Liver (tissue), 9 donors: ENCODE data around the gene MAP3K3. TPM values are rescaled to one million over a fixed set of nuclear protein-coding genes. Genes with fewer than 3 reads are reported as not detected.

Experiments used
- DNase-seq: peaks from one replicate; pipeline ENCODE4 v3.0.0-alpha.2; 2017; ENCODE audit warnings: low spot score
- H3K27ac ChIP-seq, 2 donors: one replicate each; pipeline ENCODE4 v1.7.0; 2013; ENCODE audit warnings: inconsistent platforms in 2 of 2, low read length in 2 of 2, control low read depth in 1 of 2, low read depth in 1 of 2, mild to moderate bottlenecking in 1 of 2
- H3K27me3 ChIP-seq, 4 donors: one replicate each; pipeline versions ENCODE4 v1.6.1 to v1.7.0; 2013; ENCODE audit warnings: low read length in 3 of 4, inconsistent platforms in 1 of 4, mild to moderate bottlenecking in 1 of 4, moderate library complexity in 1 of 4; ENCODE audit not compliant: control insufficient read depth in 4 of 4, insufficient read depth in 4 of 4
- H3K36me3 ChIP-seq, 4 donors: one replicate each; pipeline versions ENCODE4 v1.6.1 to v1.7.0; 2013; ENCODE audit warnings: low read length in 3 of 4, mild to moderate bottlenecking in 3 of 4, low read depth in 1 of 4, moderate library complexity in 1 of 4; ENCODE audit not compliant: control insufficient read depth in 4 of 4, insufficient read depth in 3 of 4
- H3K4me1 ChIP-seq, 4 donors: one replicate each; pipeline versions ENCODE4 v1.6.1 to v1.7.0; 2013; ENCODE audit warnings: low read length in 3 of 4, mild to moderate bottlenecking in 3 of 4, moderate library complexity in 1 of 4; ENCODE audit not compliant: control insufficient read depth in 4 of 4, insufficient read depth in 4 of 4
- H3K4me3 ChIP-seq, 3 donors: one replicate each; pipeline versions ENCODE4 v1.6.1 to v1.7.0; 2013; ENCODE audit warnings: low read length in 3 of 3, control low read depth in 1 of 3, low read depth in 1 of 3, mild to moderate bottlenecking in 1 of 3
- H3K9ac ChIP-seq, 2 donors: one replicate each; pipeline ENCODE4 v1.7.0; 2013; ENCODE audit warnings: low read length in 2 of 2, mild to moderate bottlenecking in 2 of 2, moderate library complexity in 2 of 2, control low read depth in 1 of 2, low read depth in 1 of 2
- H3K9me3 ChIP-seq, 4 donors: one replicate each; pipeline versions ENCODE4 v1.6.1 to v1.7.0; 2013; ENCODE audit warnings: low read length in 3 of 4; ENCODE audit not compliant: control insufficient read depth in 4 of 4
- EGR1 ChIP-seq, 2 donors: IDR thresholded peaks; 2 replicates each; pipeline ENCODE4 v1.6.1; 2016 to 2018; ENCODE audit warnings: antibody characterized with exemption in 2 of 2, low read depth in 2 of 2
- FOXA1 ChIP-seq: IDR thresholded peaks from 2 replicates; pipeline ENCODE4 v1.6.1; 2016; ENCODE audit warnings: antibody characterized with exemption
- FOXA2 ChIP-seq: IDR thresholded peaks from 2 replicates; pipeline ENCODE4 v1.6.1; 2016; ENCODE audit warnings: antibody characterized with exemption
- GABPA ChIP-seq, 2 donors: IDR thresholded peaks in 1 of 2; conservative IDR thresholded peaks in 1 of 2; 2 replicates each; pipeline ENCODE4 v1.6.1; 2016; ENCODE audit warnings: antibody characterized with exemption in 2 of 2, mild to moderate bottlenecking in 1 of 2, moderate library complexity in 1 of 2
- HNF4A ChIP-seq, 2 donors: conservative IDR thresholded peaks; 2 replicates each; pipeline ENCODE4 v1.6.1; 2016; ENCODE audit warnings: antibody characterized with exemption in 2 of 2, mild to moderate bottlenecking in 2 of 2
- HNF4G ChIP-seq: IDR thresholded peaks from 2 replicates; pipeline ENCODE4 v1.6.1; 2016; ENCODE audit warnings: antibody characterized with exemption
- JUND ChIP-seq, 2 donors: IDR thresholded peaks; 2 replicates each; pipeline ENCODE4 v1.6.1; 2016; ENCODE audit warnings: antibody characterized with exemption in 2 of 2
- NR2F2 ChIP-seq: IDR thresholded peaks from 2 replicates; pipeline ENCODE4 v1.6.1; 2016; ENCODE audit warnings: antibody characterized with exemption
- RAD21 ChIP-seq, 2 donors: IDR thresholded peaks; 2 replicates each; pipeline ENCODE4 v1.6.1; 2016; ENCODE audit warnings: antibody characterized with exemption in 2 of 2, mild to moderate bottlenecking in 2 of 2
- RXRA ChIP-seq, 2 donors: IDR thresholded peaks; 2 replicates each; pipeline ENCODE4 v1.6.1; 2017 to 2018; ENCODE audit warnings: antibody characterized with exemption in 2 of 2, mild to moderate bottlenecking in 1 of 2
- SP1 ChIP-seq: IDR thresholded peaks from 2 replicates; pipeline ENCODE4 v1.6.1; 2018; ENCODE audit warnings: antibody characterized with exemption, mild to moderate bottlenecking
- TAF1 ChIP-seq: conservative IDR thresholded peaks from 2 replicates; pipeline ENCODE4 v1.6.1; 2016; ENCODE audit warnings: antibody characterized with exemption, mild to moderate bottlenecking
- YY1 ChIP-seq: IDR thresholded peaks from 2 replicates; pipeline ENCODE4 v1.6.1; 2016; ENCODE audit warnings: antibody characterized with exemption, mild to moderate bottlenecking
- WGBS: extraction: QIAGEN DNeasy Blood & Tissue Kit; methylation state at CpG from one replicate; pipeline ENCODE4 v1.1.7; 2013; 5-methylcytosine and 5-hydroxymethylcytosine counted together
- polyA plus RNA-seq, 2 donors: library from polyadenylated mRNA; stranded (reverse) in 1 of 2; unstranded in 1 of 2; fragments of 200-250 nt in 1 of 2; fragments of >200 nt in 1 of 2; fragmentation: Nextera tagmentation in 1 of 2; extraction: Ambion mirVana in 1 of 2; gene quantifications; one replicate each; pipeline versions ENCODE4 v1.2.1 to v1.2.3, GENCODE V29; 2013 to 2015
- total RNA-seq, 2 donors: library from RNA; depleted of rRNA; stranded (reverse); fragments of >200 nt; gene quantifications; one replicate each; pipeline ENCODE4 v1.2.3, GENCODE V29; 2014
- TF ChIP-seq, protein P1 (sequence below): IDR thresholded peaks from 2 replicates; pipeline ENCODE4 v1.6.1; 2016; ENCODE audit warnings: antibody characterized with exemption
- TF ChIP-seq, protein P2 (sequence below): IDR thresholded peaks from 2 replicates; pipeline ENCODE4 v1.6.1; 2016; ENCODE audit warnings: antibody characterized with exemption, mild to moderate bottlenecking
- TF ChIP-seq, protein P3 (sequence below): IDR thresholded peaks from 2 replicates; pipeline ENCODE4 v1.6.1; 2016; ENCODE audit warnings: antibody characterized with exemption
- TF ChIP-seq, protein P4 (sequence below): IDR thresholded peaks from 2 replicates; pipeline ENCODE4 v1.6.1; 2016; ENCODE audit warnings: antibody characterized with exemption
- donor health status: healthy.
- donor health status: healthy.
- donor health status: healthy.
- donor health status: healthy.
- donor health status: healthy.

Gene MAP3K3
- total and polyA plus RNA-seq, 4 donors: 3.9 to 28.7 (median 11.0) TPM

DNA sequence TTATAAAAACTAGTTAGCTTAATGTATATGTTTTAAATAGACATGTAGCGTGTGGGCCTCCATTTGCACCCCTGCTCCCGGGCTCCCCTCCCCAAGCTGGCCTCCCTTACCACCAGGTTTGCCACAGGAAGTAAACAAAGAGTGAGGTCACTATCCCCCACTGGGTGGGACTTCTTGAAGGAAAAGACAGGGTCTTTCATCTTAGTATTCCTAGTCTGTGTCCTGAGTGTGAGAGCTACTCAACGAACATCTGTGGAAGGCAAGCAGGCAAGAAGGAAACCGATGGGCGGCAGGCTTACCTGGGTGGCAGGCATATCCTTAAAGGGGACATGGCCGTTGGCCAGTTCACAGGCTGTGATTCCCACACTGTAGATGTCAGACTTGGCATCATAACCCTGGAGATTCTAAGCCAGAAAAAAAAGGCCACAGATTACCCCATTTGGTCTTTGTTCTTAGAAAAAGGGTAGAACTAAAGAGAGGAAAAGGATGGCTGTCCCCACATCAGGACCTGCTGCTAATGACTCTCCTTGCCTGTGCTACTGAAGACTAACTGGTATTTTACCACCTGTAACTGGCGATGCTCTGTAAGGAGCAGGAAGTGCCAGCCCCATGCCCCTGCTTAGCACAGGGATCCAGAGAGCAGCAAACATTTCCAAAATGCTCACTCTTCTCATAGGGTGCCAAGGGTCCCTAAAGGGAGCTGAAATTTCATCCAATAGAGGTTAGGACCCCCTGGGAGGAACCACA lies 84.3 kb downstream of the MAP3K3 start:
- H3K9me3 ChIP-seq: no peaks in the 10 kb centered on the region
- WGBS: 89% methylated on average over 7 of the region's 7 CpGs
- no peaks in the 10 kb centered on the region for H3K27me3 ChIP-seq
- no peaks in the 10 kb centered on the region for H3K4me1 ChIP-seq
- no peak for DNase-seq
- no peak for TF ChIP-seq EGR1 (IDR thresholded peaks at IDR 0.05; ENCODE audit: low read depth in 2 of 2)
- TF ChIP-seq SP1: no peak
- TF ChIP-seq, protein P1, sequence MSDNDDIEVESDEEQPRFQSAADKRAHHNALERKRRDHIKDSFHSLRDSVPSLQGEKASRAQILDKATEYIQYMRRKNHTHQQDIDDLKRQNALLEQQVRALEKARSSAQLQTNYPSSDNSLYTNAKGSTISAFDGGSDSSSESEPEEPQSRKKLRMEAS: no peak
- no peak for TF ChIP-seq HNF4G
- no peak for TF ChIP-seq FOXA1
- no peak for TF ChIP-seq NR2F2
- TF ChIP-seq TAF1: no peak
- no peak for TF ChIP-seq YY1
- no peak for TF ChIP-seq RXRA (IDR thresholded peaks at IDR 0.05)
- no peak for TF ChIP-seq FOXA2
- no peak for TF ChIP-seq GABPA (IDR thresholded peaks at IDR 0.05 in 1 of 2, conservative IDR thresholded peaks at IDR 0.05 in 1 of 2)
- TF ChIP-seq, protein P2, sequence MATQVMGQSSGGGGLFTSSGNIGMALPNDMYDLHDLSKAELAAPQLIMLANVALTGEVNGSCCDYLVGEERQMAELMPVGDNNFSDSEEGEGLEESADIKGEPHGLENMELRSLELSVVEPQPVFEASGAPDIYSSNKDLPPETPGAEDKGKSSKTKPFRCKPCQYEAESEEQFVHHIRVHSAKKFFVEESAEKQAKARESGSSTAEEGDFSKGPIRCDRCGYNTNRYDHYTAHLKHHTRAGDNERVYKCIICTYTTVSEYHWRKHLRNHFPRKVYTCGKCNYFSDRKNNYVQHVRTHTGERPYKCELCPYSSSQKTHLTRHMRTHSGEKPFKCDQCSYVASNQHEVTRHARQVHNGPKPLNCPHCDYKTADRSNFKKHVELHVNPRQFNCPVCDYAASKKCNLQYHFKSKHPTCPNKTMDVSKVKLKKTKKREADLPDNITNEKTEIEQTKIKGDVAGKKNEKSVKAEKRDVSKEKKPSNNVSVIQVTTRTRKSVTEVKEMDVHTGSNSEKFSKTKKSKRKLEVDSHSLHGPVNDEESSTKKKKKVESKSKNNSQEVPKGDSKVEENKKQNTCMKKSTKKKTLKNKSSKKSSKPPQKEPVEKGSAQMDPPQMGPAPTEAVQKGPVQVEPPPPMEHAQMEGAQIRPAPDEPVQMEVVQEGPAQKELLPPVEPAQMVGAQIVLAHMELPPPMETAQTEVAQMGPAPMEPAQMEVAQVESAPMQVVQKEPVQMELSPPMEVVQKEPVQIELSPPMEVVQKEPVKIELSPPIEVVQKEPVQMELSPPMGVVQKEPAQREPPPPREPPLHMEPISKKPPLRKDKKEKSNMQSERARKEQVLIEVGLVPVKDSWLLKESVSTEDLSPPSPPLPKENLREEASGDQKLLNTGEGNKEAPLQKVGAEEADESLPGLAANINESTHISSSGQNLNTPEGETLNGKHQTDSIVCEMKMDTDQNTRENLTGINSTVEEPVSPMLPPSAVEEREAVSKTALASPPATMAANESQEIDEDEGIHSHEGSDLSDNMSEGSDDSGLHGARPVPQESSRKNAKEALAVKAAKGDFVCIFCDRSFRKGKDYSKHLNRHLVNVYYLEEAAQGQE: no peak
- TF ChIP-seq, protein P3, sequence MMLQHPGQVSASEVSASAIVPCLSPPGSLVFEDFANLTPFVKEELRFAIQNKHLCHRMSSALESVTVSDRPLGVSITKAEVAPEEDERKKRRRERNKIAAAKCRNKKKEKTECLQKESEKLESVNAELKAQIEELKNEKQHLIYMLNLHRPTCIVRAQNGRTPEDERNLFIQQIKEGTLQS: no peak
- TF ChIP-seq, protein P4, sequence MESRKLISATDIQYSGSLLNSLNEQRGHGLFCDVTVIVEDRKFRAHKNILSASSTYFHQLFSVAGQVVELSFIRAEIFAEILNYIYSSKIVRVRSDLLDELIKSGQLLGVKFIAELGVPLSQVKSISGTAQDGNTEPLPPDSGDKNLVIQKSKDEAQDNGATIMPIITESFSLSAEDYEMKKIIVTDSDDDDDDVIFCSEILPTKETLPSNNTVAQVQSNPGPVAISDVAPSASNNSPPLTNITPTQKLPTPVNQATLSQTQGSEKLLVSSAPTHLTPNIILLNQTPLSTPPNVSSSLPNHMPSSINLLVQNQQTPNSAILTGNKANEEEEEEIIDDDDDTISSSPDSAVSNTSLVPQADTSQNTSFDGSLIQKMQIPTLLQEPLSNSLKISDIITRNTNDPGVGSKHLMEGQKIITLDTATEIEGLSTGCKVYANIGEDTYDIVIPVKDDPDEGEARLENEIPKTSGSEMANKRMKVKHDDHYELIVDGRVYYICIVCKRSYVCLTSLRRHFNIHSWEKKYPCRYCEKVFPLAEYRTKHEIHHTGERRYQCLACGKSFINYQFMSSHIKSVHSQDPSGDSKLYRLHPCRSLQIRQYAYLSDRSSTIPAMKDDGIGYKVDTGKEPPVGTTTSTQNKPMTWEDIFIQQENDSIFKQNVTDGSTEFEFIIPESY: no peak
- TF ChIP-seq JUND (IDR thresholded peaks at IDR 0.05): no peak
- no peak for TF ChIP-seq HNF4A (conservative IDR thresholded peaks at IDR 0.05)
- no peak for TF ChIP-seq RAD21 (IDR thresholded peaks at IDR 0.05)
- peaks cover 3 to 41% (median 19%) of the 10 kb centered on the region in 4 donors for H3K36me3 ChIP-seq
- no peak overlapping the region for H3K9ac ChIP-seq
- no peak overlapping the region for H3K4me3 ChIP-seq
- H3K27ac ChIP-seq: no peak overlapping the region

DNA sequence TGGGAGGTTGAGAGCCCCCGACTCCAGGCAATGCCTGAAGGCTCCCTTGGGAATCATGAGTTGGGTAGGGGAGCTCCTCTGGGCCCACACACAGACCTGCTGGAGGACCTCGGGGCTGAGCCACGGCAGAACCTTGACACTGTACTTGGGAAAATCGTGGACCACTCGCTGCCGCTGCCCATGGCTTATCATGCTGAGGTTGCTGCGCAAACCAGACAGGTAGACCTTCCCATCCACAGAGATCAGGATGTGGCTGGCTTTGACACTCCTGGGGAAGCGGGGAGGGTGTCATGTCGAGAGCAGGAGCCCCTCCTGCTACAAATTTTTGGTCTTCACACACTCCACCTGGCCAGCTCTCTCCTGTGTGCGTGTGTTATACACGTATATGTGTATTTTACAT lies 84.9 kb downstream of the MAP3K3 start:
- Histone ChIP-seq H3K36me3 (peaks cover 3 to 41% (median 24%) of the 10 kb centered on the region in 4 donors), H3K27ac (no peak overlapping the region), H3K9ac (no peak overlapping the region), H3K4me1 (no peaks in the 10 kb centered on the region), H3K27me3 (no peaks in the 10 kb centered on the region), H3K4me3 (no peak overlapping the region), H3K9me3 (no peaks in the 10 kb centered on the region)
- WGBS: 94% methylated on average over 11 of the region's 11 CpGs
- DNase-seq: no peak
- TF ChIP-seq, protein P2: no peak
- TF ChIP-seq TAF1 (no peak), FOXA2 (no peak), RXRA (IDR thresholded peaks at IDR 0.05) (no peak), GABPA (IDR thresholded peaks at IDR 0.05 in 1 of 2, conservative IDR thresholded peaks at IDR 0.05 in 1 of 2) (no peak), HNF4A (conservative IDR thresholded peaks at IDR 0.05) (no peak), RAD21 (IDR thresholded peaks at IDR 0.05) (no peak), HNF4G (no peak)
- TF ChIP-seq, protein P1: no peak
- TF ChIP-seq, protein P4: no peak
